DND-41 (cell line): ENCODE results near the gene DPF3.

Experiments
- EZH2 ChIP-seq: IDR thresholded peaks from 3 replicates; pipeline ENCODE4 v1.6.1; 2012; ENCODE audit warnings: borderline replicate concordance, low read depth, mild to moderate bottlenecking, moderate library complexity, low read length, inconsistent platforms; ENCODE audit not compliant: severe bottlenecking
- TF ChIP-seq, protein P1 (sequence below): IDR thresholded peaks from 2 replicates; pipeline ENCODE4 v1.5.1; 2012; ENCODE audit warnings: borderline replicate concordance, low read length, moderate library complexity, mild to moderate bottlenecking; ENCODE audit not compliant: poor library complexity, severe bottlenecking; ENCODE audit errors: extremely low read depth

DNA sequence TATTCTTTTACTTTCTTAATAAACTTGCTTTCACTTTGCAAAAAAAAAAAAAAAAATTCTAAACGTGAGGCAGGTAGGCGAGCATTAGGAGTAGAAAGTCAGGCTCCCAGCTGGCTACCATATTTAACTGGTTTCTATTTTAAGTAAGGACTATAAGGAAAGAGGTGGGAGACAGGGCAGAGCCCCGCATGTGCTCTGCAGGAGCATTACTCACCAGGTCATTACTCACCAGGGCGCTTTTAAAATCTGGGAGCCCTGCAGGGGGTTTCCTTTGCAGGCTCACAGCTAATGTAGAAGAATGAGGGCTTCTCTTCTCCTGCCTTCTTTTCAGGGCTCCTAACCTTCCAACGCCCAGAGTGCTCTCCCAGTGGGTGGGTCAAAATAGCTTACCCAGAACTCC, 14.0 kb upstream of the DPF3 start:
- TF ChIP-seq, protein P1, sequence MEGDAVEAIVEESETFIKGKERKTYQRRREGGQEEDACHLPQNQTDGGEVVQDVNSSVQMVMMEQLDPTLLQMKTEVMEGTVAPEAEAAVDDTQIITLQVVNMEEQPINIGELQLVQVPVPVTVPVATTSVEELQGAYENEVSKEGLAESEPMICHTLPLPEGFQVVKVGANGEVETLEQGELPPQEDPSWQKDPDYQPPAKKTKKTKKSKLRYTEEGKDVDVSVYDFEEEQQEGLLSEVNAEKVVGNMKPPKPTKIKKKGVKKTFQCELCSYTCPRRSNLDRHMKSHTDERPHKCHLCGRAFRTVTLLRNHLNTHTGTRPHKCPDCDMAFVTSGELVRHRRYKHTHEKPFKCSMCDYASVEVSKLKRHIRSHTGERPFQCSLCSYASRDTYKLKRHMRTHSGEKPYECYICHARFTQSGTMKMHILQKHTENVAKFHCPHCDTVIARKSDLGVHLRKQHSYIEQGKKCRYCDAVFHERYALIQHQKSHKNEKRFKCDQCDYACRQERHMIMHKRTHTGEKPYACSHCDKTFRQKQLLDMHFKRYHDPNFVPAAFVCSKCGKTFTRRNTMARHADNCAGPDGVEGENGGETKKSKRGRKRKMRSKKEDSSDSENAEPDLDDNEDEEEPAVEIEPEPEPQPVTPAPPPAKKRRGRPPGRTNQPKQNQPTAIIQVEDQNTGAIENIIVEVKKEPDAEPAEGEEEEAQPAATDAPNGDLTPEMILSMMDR = no peak
- no peak for TF ChIP-seq EZH2
